Hepatocyte (in vitro differentiated cells): ENCODE results near the gene CCDC63.

Experiments used
- CTCF ChIP-seq: fragments of 200-600 bp; sonication (generic); IDR thresholded peaks from 2 replicates; pipeline ENCODE4 v1.5.1; 2016; ENCODE audit warnings: antibody characterized with exemption, mild to moderate bottlenecking; ENCODE audit not compliant: poor library complexity
- EZH2 ChIP-seq: fragments of 200-600 bp; sonication (generic); IDR thresholded peaks from 2 replicates; pipeline ENCODE4 v1.6.1; 2016; ENCODE audit warnings: antibody characterized with exemption, mild to moderate bottlenecking, borderline replicate concordance
- EZH2phosphoT487 ChIP-seq: fragments of 200-600 bp; sonication (generic); IDR thresholded peaks from one replicate; pipeline ENCODE4 v1.6.1; 2018; ENCODE audit warnings: antibody characterized with exemption, mild to moderate bottlenecking, low read depth, moderate library complexity; ENCODE audit not compliant: unreplicated experiment, severe bottlenecking

- TF ChIP-seq CTCF (no peak), EZH2phosphoT487 (no peak), EZH2 (no peak)
Observed at GRCh38 chr12:110844551-110845338, 2.0 kb upstream of the CCDC63 start.
